K562 (cell line): ENCODE data around the gene CEP192. TPM values are rescaled to one million over a fixed set of nuclear protein-coding genes. Genes with fewer than 3 reads are reported as not detected.
A peak's percentile ranks its signal among the peaks of the same experiment; 100 is the strongest.

Experiments
- ATAC-seq: fragments of 200-7000 bp; cut with Tn5 transposase; 3 replicates; pipeline ENCODE4 v1.9.1; 2020; ENCODE audit warnings: moderate library complexity
- BruUV-seq: library from RNA; stranded (reverse); fragments of 400-500 nt; replicated peaks from 2 replicates; lab custom pipeline; 2021; lab: Mats Ljungman, UMichigan
- CTCF ChIA-PET: fragments of 300-600 bp; formaldehyde crosslinking; extraction: SDS; loops from one replicate; lab custom pipeline; 2021; ENCODE audit warnings: low intra/inter-chr PET ratio; lab: Yijun Ruan, JAX
- POLR2A ChIA-PET: fragments of 300-600, 350-650 bp; sonication (Branson Sonifier 250); formaldehyde crosslinking; extraction: SDS; loops from one replicate; lab custom pipeline; 2021; ENCODE audit warnings: antibody characterized with exemption, inconsistent platforms; lab: Yijun Ruan, JAX
- DNase-seq, 4 experiments: peaks; one replicate each; pipeline versions ENCODE4 v3.0.0 to v3.0.0-alpha.2; 2011 to 2018; ENCODE audit warnings: low spot score in 3 of 4, mixed read lengths in 3 of 4; ENCODE audit errors: extremely low read depth in 1 of 4
- FAIRE-seq: peaks from 2 replicates; lab custom pipeline; 2011; peaks lifted over from hg19 to GRCh38; lab: Jason Lieb, UNC
- H2AFZ ChIP-seq: 2 replicates; pipeline ENCODE4 v1.6.0; 2011; ENCODE audit warnings: low read depth, low read length, control low read depth, inconsistent platforms
- H3K27ac ChIP-seq: fragments of 200-600 bp; 3 replicates; pipeline ENCODE4 v1.8.0; 2011; ENCODE audit warnings: low read depth, mild to moderate bottlenecking, control low read depth, inconsistent platforms, low read length, moderate library complexity, mixed read lengths; ENCODE audit errors: extremely low read depth
- H3K27me3 ChIP-seq, 2 experiments: fragments of 300-600 bp in 1 of 2; 2 replicates in 1 of 2; 3 replicates in 1 of 2; pipeline versions ENCODE4 v1.6.0 to v1.8.0; 2011; ENCODE audit warnings: inconsistent platforms in 2 of 2, low read length in 2 of 2, mild to moderate bottlenecking in 1 of 2, mixed read lengths in 1 of 2, moderate library complexity in 1 of 2; ENCODE audit not compliant: control insufficient read depth in 2 of 2, insufficient read depth in 2 of 2
- H3K36me3 ChIP-seq: fragments of 300-600 bp; 3 replicates; pipeline ENCODE4 v1.8.0; 2011; ENCODE audit warnings: mild to moderate bottlenecking, low read length, inconsistent platforms; ENCODE audit not compliant: control insufficient read depth, insufficient read depth
- H3K4me1 ChIP-seq, 2 experiments: fragments of 200-600 bp in 1 of 2; replicated peaks in 1 of 2; 2 replicates in 1 of 2; 3 replicates in 1 of 2; pipeline versions ENCODE4 v1.5.1 to v1.8.0; 2011; ENCODE audit warnings: inconsistent platforms in 2 of 2, low read length in 2 of 2, mild to moderate bottlenecking in 1 of 2, mixed read lengths in 1 of 2, moderate library complexity in 1 of 2; ENCODE audit not compliant: control insufficient read depth in 2 of 2, insufficient read depth in 2 of 2
- H3K4me2 ChIP-seq: 2 replicates; pipeline ENCODE4 v1.6.1; 2011; ENCODE audit warnings: low read length, control low read depth, inconsistent platforms, mixed read lengths; ENCODE audit not compliant: insufficient read depth
- H3K4me3 ChIP-seq: fragments of 200-600 bp; sonication (generic), shearing (Covaris generic); 2 replicates; pipeline ENCODE4 v1.5.1; 2016; ENCODE audit warnings: control low read depth, inconsistent platforms
- H3K79me2 ChIP-seq: fragments of 200-600 bp; 3 replicates; pipeline ENCODE4 v1.8.0; 2011; ENCODE audit warnings: low read length, inconsistent platforms; ENCODE audit not compliant: control insufficient read depth, insufficient read depth
- H3K9ac ChIP-seq, 2 experiments: 2 replicates each; pipeline versions ENCODE4 v1.6.0 to v1.6.1; 2011; ENCODE audit warnings: low read depth in 2 of 2, low read length in 2 of 2, control low read depth in 1 of 2, inconsistent platforms in 1 of 2, mild to moderate bottlenecking in 1 of 2, mixed read lengths in 1 of 2; ENCODE audit not compliant: insufficient read depth in 1 of 2
- H3K9me1 ChIP-seq: one replicate; pipeline ENCODE4 v1.6.0; 2011; ENCODE audit warnings: inconsistent platforms, mild to moderate bottlenecking, low read length, moderate library complexity; ENCODE audit not compliant: control insufficient read depth, insufficient read depth
- H3K9me3 ChIP-seq: replicated peaks from 2 replicates; pipeline ENCODE4 v1.5.1; 2011; ENCODE audit warnings: low read depth, low read length, inconsistent platforms; ENCODE audit not compliant: control insufficient read depth, insufficient read depth
- H4K20me1 ChIP-seq: replicated peaks from 2 replicates; pipeline ENCODE4 v1.6.1; 2011; ENCODE audit warnings: low read length, inconsistent platforms, mixed read lengths; ENCODE audit not compliant: control insufficient read depth, insufficient read depth
- CTCFL ChIP-seq: IDR thresholded peaks from 2 replicates; pipeline ENCODE4 v1.6.1; 2011; ENCODE audit warnings: borderline replicate concordance, low read depth, mild to moderate bottlenecking, moderate library complexity, low read length; ENCODE audit not compliant: insufficient read depth, poor library complexity, severe bottlenecking
- GMEB1 ChIP-seq: fragments of 250-450 bp; sonication (Bioruptor Pico); IDR thresholded peaks from 2 replicates; pipeline ENCODE4 v1.4.0; 2020; ENCODE audit warnings: mild to moderate bottlenecking
- IFI16 ChIP-seq: fragments of 250-450 bp; sonication (Bioruptor Pico); IDR thresholded peaks from 2 replicates; pipeline ENCODE4 v2.1.2; 2022; ENCODE audit warnings: mild to moderate bottlenecking, inconsistent platforms
- MYC ChIP-seq, 2 experiments: fragments of 250-450 bp in 1 of 2; sonication (Bioruptor Pico) in 1 of 2; IDR thresholded peaks; 2 replicates each; pipeline versions ENCODE4 v1.5.1 to v1.6.1; 2012 to 2021; ENCODE audit warnings: low read depth in 2 of 2, borderline replicate concordance in 1 of 2, improper control_type of control experiment in 1 of 2, low read length in 1 of 2, mild to moderate bottlenecking in 1 of 2, moderate library complexity in 1 of 2
- NCOA6 ChIP-seq: fragments of 450-650 bp; IDR thresholded peaks from 2 replicates; pipeline ENCODE4 v1.6.1; 2017; ENCODE audit warnings: mild to moderate bottlenecking
- RBM17 ChIP-seq: fragments of 200-400 bp; formaldehyde crosslinking; IDR thresholded peaks from 2 replicates; pipeline ENCODE4 v1.6.1; 2017; ENCODE audit warnings: low read depth, mild to moderate bottlenecking, low read length, borderline replicate concordance
- TCF15 ChIP-seq: fragments of 250-450 bp; sonication (Bioruptor Pico); IDR thresholded peaks from 2 replicates; pipeline ENCODE4 v1.8.0; 2022; ENCODE audit warnings: moderate library complexity, mild to moderate bottlenecking, inconsistent platforms
- TEAD4 ChIP-seq, 2 experiments: sonication (generic) in 1 of 2; formaldehyde crosslinking in 1 of 2; IDR thresholded peaks; 2 replicates each; pipeline versions ENCODE4 v1.6.1 to v1.8.0; 2012 to 2022; ENCODE audit warnings: borderline replicate concordance in 1 of 2, inconsistent platforms in 1 of 2, low read length in 1 of 2, mild to moderate bottlenecking in 1 of 2, missing genetic modification reagents in 1 of 2
- WGBS: fragments of 100-300 bp; shearing (Covaris generic); methylation state at CpG from one replicate; pipeline ENCODE4 v1.1.6; 2016; ENCODE audit warnings: low coverage, mixed read lengths; ENCODE audit not compliant: insufficient coverage; ENCODE audit errors: missing lambda C conversion rate; 5-methylcytosine and 5-hydroxymethylcytosine counted together
- in situ Hi-C: fragments of 300-500 bp; cut with MboI; formaldehyde crosslinking; loops from 4 replicates; pipeline ENCODE4 v1.15.0; 2018; ENCODE audit warnings: inconsistent platforms, mixed read lengths
- intact Hi-C: fragments of 100-400 bp; cut with micrococcal nuclease; formaldehyde crosslinking; loops from 2 replicates; pipeline ENCODE4 v1.14.2; 2022
- polyA plus RNA-seq, 8 experiments: library from polyadenylated mRNA; depleted of rRNA in 4 of 8; stranded (reverse) in 5 of 8; unstranded in 3 of 8; fragments of >200 nt; fragmentation: Nextera tagmentation in 2 of 8; fragmentation: Illumina TruSeq in 1 of 8; extraction: Ambion mirVana in 2 of 8; extraction: Trizol in 1 of 8; gene quantifications; 2 replicates each; pipeline versions ENCODE4 v1.2.1 to v1.2.3, GENCODE V29; 2011 to 2014; ENCODE audit warnings: inconsistent platforms in 1 of 8, missing spikeins in 1 of 8
- total RNA-seq, 7 experiments: library from RNA; depleted of rRNA in 6 of 7; stranded (reverse); fragments of >200 nt in 6 of 7; fragmentation: Illumina TruSeq in 2 of 7; extraction: Trizol in 2 of 7; gene quantifications; 2 replicates each; pipeline versions ENCODE4 v1.2.1 to v1.2.3, GENCODE V29; 2011 to 2021; ENCODE audit warnings: low replicate concordance in 1 of 7

The CEP192 gene
- total and polyA plus RNA-seq, 9 of the 15 experiments (the other 6 are each of a cell fraction or from before 2014, with no cell fraction given): 14.4 to 54.4 (median 35.8) TPM

GRCh38 chr18:13125191-13125590 is 134.0 kb downstream of the CEP192 start:
- intact Hi-C loops: no loop called here

More at GRCh38 chr18:13125191-13125590, 134.0 kb downstream of the CEP192 start:
- TF ChIP-seq TEAD4 (IDR thresholded peaks at IDR 0.05; ENCODE audit: low read length) (no peak), TEAD4 (CRISPR knock-in tag; IDR thresholded peaks at IDR 0.05; ENCODE audit: borderline replicate concordance) (no peak), RBM17 (no peak), TCF15 (CRISPR knock-in tag) (no peak), GMEB1 (CRISPR knock-in tag) (no peak), CTCFL (no peak), MYC (IDR thresholded peaks at IDR 0.05; ENCODE audit: low read depth, low read length) (no peak), MYC (CRISPR knock-in tag; IDR thresholded peaks at IDR 0.05; ENCODE audit: borderline replicate concordance, low read depth) (no peak), NCOA6 (no peak), IFI16 (CRISPR knock-in tag) (no peak)
- no peak for DNase-seq
- H3K4me1 ChIP-seq: no peaks in the 10 kb centered on the region
- CTCF ChIA-PET: no interaction called here
- POLR2A ChIA-PET: interaction anchor here (1.4 to 2.7 kb wide), 2 partner anchors 8 to 12 kb away, joined by 6 to 15 read pairs; no protein-coding TSS in a partner anchor
- peak; percentile 6 for FAIRE-seq
- no peak overlapping the region for H3K9ac ChIP-seq
- in situ Hi-C loops: no loop called here
- H4K20me1 ChIP-seq: no peaks in the 10 kb centered on the region
- WGBS: 46% methylated on average over 5 of the region's 5 CpGs
- H3K36me3 ChIP-seq: peaks cover 51% of the 10 kb centered on the region
- H2AFZ ChIP-seq: no peak overlapping the region
- no peaks in the 10 kb centered on the region for H3K9me3 ChIP-seq
- H3K4me2 ChIP-seq: no peak overlapping the region
- no peak; the same call in 1 of the 3 replicates for ATAC-seq
- BruUV-seq: no TSS peak
- H3K27me3 ChIP-seq: no peaks in the 10 kb centered on the region
- no peak overlapping the region for H3K27ac ChIP-seq
- H3K79me2 ChIP-seq: no peaks in the 10 kb centered on the region
- H3K9me1 ChIP-seq: no peaks in the 10 kb centered on the region
- H3K4me3 ChIP-seq: no peak overlapping the region
